Adipocyte (in vitro differentiated cells): Measurements from ENCODE around the gene CEP20.
A peak's percentile ranks its signal among the peaks of the same experiment; 100 is the strongest.
"Not testable (repeated sequence)": the region's sequence is repeated elsewhere in the genome, so short reads cannot be mapped to it uniquely, and the experiment has no call there.

Experiments used
- DNase-seq: peaks from one replicate; pipeline ENCODE4 v3.0.0-alpha.2; 2015; ENCODE audit warnings: low read depth
- H3K27me3 ChIP-seq: replicated peaks from 2 replicates; pipeline ENCODE4 v1.7.0; 2013; ENCODE audit warnings: mild to moderate bottlenecking, low read length, moderate library complexity; ENCODE audit not compliant: control insufficient read depth, insufficient read depth
- H3K36me3 ChIP-seq: 2 replicates; pipeline ENCODE4 v1.7.0; 2013; ENCODE audit warnings: low read length, mild to moderate bottlenecking, moderate library complexity; ENCODE audit not compliant: control insufficient read depth, insufficient read depth, severe bottlenecking
- H3K4me1 ChIP-seq: 2 replicates; pipeline ENCODE4 v1.7.0; 2013; ENCODE audit warnings: mild to moderate bottlenecking, low read length, moderate library complexity; ENCODE audit not compliant: control insufficient read depth, insufficient read depth
- H3K4me3 ChIP-seq: 2 replicates; pipeline ENCODE4 v1.7.0; 2013; ENCODE audit warnings: mild to moderate bottlenecking, low read length, moderate library complexity
- H3K9ac ChIP-seq: 2 replicates; pipeline ENCODE4 v1.7.0; 2013; ENCODE audit warnings: mild to moderate bottlenecking, low read length, moderate library complexity
- H3K9me3 ChIP-seq: 2 replicates; pipeline ENCODE4 v1.7.0; 2013; ENCODE audit warnings: mild to moderate bottlenecking, low read length, moderate library complexity; ENCODE audit not compliant: control insufficient read depth

Gene CEP20

DNA sequence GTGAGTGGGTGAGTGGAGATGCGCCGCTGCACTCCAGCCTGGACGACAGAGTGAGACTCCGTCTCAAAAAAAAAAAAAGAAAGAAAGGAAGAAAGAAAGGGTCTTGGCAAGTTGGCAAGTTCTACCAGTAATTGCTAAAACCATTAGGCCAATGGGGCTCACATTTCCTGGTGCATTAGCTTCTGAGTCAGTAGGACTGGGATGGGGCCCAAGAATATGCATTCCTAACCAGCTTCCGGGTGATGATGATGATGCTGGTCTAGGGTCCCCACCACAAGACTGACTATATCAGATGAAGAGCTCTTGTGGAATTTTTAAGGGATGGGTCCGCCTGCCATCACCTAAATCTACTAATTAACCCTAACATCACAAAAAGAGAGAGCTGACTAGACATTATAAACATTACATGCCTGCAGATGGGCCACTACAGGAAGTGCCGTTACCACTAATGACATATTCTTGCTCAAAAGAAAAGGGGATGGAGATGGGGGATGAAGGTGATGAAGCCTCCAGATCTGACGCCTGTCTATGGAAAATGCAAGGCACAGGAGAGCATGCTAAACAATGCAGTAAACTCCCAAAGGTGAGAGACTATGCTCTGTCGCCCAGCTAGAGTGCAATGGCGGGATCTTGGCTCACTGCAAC, 44.6 kb downstream of the CEP20 start:
- Histone ChIP-seq H3K4me3 (no peak overlapping the region), H3K36me3 (no peaks in the 10 kb centered on the region), H3K4me1 (no peaks in the 10 kb centered on the region), H3K9me3 (no peaks in the 10 kb centered on the region), H3K27me3 (peaks cover 32% of the 10 kb centered on the region), H3K9ac (no peak overlapping the region)
- DNase-seq = no peak

GRCh38 chr16:15839204-15839603, 49.2 kb downstream of the CEP20 start:
- not testable (repeated sequence) for H3K9me3 ChIP-seq, H3K4me3 ChIP-seq

DNA sequence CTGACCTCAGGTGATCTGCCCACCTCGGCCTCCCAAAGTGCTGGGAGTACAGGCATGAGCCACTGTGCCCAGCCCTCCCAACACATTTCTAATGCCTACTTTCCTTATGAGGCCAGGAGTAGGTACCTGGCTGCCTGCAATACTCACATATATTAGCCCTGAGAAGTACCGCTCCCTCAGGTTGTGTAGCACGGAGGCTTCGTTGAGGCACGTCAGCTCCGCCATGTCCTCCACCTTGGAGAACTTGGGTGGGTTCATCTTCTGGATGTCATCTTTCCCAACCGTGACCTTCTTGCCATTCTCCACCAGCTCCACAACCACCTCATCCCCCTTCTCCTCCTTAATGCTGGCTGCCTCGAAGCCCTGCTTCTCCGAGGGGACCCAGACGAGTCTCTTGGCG, 50.6 kb downstream of the CEP20 start:
- DNase-seq = no peak
- Histone ChIP-seq H3K9me3 (no peaks in the 10 kb centered on the region), H3K36me3 (no peaks in the 10 kb centered on the region), H3K4me1 (no peaks in the 10 kb centered on the region), H3K4me3 (no peak overlapping the region), H3K27me3 (peaks cover 32% of the 10 kb centered on the region), H3K9ac (no peak overlapping the region)

More at GRCh38 chr16:15839204-15839603, 49.2 kb downstream of the CEP20 start:
- not testable (repeated sequence) for DNase-seq, H3K9ac ChIP-seq, H3K36me3 ChIP-seq, H3K4me1 ChIP-seq
- H3K27me3 ChIP-seq = peaks cover 23% of the 10 kb centered on the region

GRCh38 chr16:15836965-15837611, 51.3 kb downstream of the CEP20 start:
- H3K27me3 ChIP-seq = peaks cover 35% of the 10 kb centered on the region

GRCh38 chr16:15836074-15836473, 52.3 kb downstream of the CEP20 start:
- H3K9me3 ChIP-seq = no peaks in the 10 kb centered on the region
- H3K4me3 ChIP-seq = no peak overlapping the region
- H3K4me1 ChIP-seq = no peaks in the 10 kb centered on the region

More at GRCh38 chr16:15836965-15837611, 51.3 kb downstream of the CEP20 start:
- no peak for DNase-seq
- Histone ChIP-seq H3K36me3 (no peaks in the 10 kb centered on the region), H3K4me3 (no peak overlapping the region), H3K9ac (no peak overlapping the region), H3K9me3 (no peaks in the 10 kb centered on the region), H3K4me1 (no peaks in the 10 kb centered on the region)

DNA sequence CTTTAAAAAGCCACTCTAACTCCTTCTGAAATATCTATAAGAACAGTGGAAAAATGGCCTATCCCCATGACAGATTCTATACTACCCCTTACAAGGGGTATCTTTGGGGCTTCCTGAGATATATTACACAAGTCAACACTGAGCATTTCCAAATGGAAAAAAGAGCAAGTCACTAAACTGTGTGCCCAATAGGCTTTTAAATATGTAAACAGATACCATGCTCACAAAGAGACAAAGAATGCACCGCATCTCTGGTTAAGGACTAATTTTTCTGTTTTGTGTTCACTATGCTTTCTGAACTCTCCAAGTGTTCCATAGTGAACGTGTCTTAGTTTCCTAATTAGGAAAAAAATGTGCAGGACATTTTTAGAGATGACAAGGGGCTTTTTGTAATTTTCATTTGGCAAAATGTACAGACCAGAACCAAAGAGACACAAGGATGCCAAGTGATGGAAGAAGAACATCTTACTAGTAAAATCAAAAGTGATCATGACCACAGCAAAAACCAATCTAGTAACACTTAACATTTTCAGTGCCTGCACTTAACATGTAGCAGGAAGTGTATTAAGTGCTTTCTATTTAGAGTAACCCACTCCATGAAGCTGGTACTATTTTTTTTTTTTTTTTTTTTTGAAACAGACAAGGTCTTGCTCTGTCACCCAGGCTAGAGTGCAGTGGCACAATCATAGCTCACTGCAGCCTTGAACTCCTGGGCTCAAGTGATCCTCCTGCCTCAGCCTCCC, 53.1 kb downstream of the CEP20 start:
- H3K4me3 ChIP-seq = no peak overlapping the region
- peak; percentile 8 for DNase-seq
- H3K4me1 ChIP-seq = no peaks in the 10 kb centered on the region
- H3K9me3 ChIP-seq = no peaks in the 10 kb centered on the region
- H3K9ac ChIP-seq = no peak overlapping the region
- peaks cover 27% of the 10 kb centered on the region for H3K27me3 ChIP-seq
- no peaks in the 10 kb centered on the region for H3K36me3 ChIP-seq

More at GRCh38 chr16:15836074-15836473, 52.3 kb downstream of the CEP20 start:
- H3K36me3 ChIP-seq = no peaks in the 10 kb centered on the region
- no peak overlapping the region for H3K9ac ChIP-seq
- peaks cover 35% of the 10 kb centered on the region for H3K27me3 ChIP-seq
- DNase-seq = no peak

- H3K4me3 ChIP-seq = no peak overlapping the region
- H3K9me3 ChIP-seq = no peaks in the 10 kb centered on the region
- no peak for DNase-seq
- H3K27me3 ChIP-seq = peaks cover 25% of the 10 kb centered on the region
- H3K9ac ChIP-seq = no peak overlapping the region
- H3K36me3 ChIP-seq = no peaks in the 10 kb centered on the region
- H3K4me1 ChIP-seq = no peaks in the 10 kb centered on the region
Measured at GRCh38 chr16:15834502-15834901, 53.9 kb downstream of the CEP20 start.

GRCh38 chr16:15833541-15833940, 54.9 kb downstream of the CEP20 start:
- Histone ChIP-seq H3K9ac (no peak overlapping the region), H3K4me3 (no peak overlapping the region), H3K36me3 (no peaks in the 10 kb centered on the region), H3K27me3 (peaks cover 25% of the 10 kb centered on the region), H3K9me3 (no peaks in the 10 kb centered on the region), H3K4me1 (no peaks in the 10 kb centered on the region)
- DNase-seq = no peak

DNA sequence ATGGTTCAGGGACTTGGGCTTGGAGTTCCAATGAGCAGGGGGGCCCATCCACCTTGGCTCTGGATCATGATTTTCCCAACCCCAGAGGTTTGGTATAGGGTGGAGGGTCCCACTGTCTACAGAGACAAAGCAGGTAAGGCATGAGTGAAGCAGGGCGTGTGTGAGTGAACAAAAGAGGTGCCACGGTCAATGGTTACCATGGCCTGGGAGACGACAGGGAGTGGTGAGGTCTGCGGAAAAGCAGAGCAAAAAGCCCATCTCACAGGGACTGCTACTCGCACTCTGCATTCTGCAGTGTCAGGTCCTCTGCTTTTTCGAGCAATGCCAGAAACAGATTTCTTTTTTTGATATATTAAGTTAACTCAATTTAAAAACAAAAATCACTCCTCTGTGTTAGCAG, 56.2 kb downstream of the CEP20 start:
- H3K36me3 ChIP-seq = no peaks in the 10 kb centered on the region
- no peak overlapping the region for H3K9ac ChIP-seq
- peaks cover 25% of the 10 kb centered on the region for H3K27me3 ChIP-seq
- no peak for DNase-seq
- no peak overlapping the region for H3K4me3 ChIP-seq
- no peaks in the 10 kb centered on the region for H3K4me1 ChIP-seq
- H3K9me3 ChIP-seq = no peaks in the 10 kb centered on the region

DNA sequence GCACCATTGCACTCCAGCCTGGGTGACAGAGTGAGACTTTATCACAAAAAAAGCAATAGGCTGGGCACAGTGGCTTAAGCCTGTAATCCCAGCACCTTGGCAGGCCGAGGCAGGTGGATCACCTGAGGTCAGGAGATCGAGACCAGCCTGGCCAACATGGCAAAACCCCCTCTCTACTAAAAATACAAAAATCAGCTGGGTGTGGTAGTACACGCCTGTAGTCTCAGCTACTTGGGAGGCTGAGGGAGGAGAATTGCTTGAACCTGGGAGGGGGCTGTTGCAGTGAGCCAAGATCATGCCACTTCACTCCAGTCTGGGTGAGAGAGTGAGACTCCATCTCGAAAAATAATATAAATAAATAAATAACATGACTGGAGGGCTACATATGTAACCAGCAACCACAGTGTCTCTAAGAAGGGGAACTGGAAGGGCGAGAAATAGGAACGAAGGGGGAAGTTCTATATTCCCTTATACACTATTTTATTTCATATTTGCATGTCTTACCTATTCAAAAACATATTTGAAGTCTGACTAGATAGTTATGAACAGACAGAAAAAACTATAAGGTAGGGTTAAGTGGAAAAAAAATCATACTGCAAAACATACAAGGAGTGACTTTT, 57.5 kb downstream of the CEP20 start:
- H3K4me3 ChIP-seq = no peak overlapping the region
- DNase-seq = no peak
- H3K27me3 ChIP-seq = peaks cover 25% of the 10 kb centered on the region
- no peaks in the 10 kb centered on the region for H3K9me3 ChIP-seq
- H3K36me3 ChIP-seq = no peaks in the 10 kb centered on the region
- H3K4me1 ChIP-seq = no peaks in the 10 kb centered on the region
- no peak overlapping the region for H3K9ac ChIP-seq

DNA sequence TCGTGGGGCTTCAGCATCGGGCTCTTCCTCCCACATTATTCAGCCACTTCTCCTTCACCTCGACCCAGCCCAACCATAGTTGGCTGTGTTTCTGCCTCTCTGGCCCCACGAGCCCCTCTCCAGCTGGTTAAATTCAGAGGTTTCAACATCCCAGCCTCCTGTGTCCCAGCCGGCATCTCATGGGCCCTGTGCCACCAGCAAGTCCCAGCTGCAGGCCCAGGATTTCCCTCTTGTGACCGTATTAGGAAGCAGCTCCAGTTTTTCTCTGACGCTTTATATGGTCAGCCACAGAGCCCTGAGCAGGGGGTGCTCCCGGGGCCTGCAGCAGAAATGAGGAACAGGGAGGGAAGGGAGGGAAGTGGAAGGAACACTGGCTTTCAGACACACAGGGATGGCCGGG, 58.9 kb downstream of the CEP20 start:
- no peaks in the 10 kb centered on the region for H3K9me3 ChIP-seq
- no peak overlapping the region for H3K9ac ChIP-seq
- H3K4me1 ChIP-seq = no peaks in the 10 kb centered on the region
- H3K27me3 ChIP-seq = peaks cover 34% of the 10 kb centered on the region
- H3K36me3 ChIP-seq = no peaks in the 10 kb centered on the region
- peak; percentile 4 for DNase-seq
- no peak overlapping the region for H3K4me3 ChIP-seq
